Smooth muscle cell (in vitro differentiated cells): ENCODE data around the gene PPP1R9B. TPM values are rescaled to one million over a fixed set of nuclear protein-coding genes. Genes with fewer than 3 reads are reported as not detected.

Source experiments
- DNase-seq: peaks from one replicate; lab custom pipeline; 2025; ENCODE audit not compliant: unreplicated experiment; lab: John Stamatoyannopoulos, UW
- H2AFZ ChIP-seq: fragments of 200-600 bp; sonication (generic); 2 replicates; pipeline ENCODE4 v1.6.0; 2016; ENCODE audit warnings: antibody characterized with exemption, low read depth, mild to moderate bottlenecking
- H3F3A ChIP-seq: fragments of 200-600 bp; sonication (generic); 2 replicates; pipeline ENCODE4 v1.6.0; 2017; ENCODE audit warnings: antibody characterized with exemption, low read depth
- H3K27ac ChIP-seq: fragments of 200-600 bp; sonication (generic); 2 replicates; pipeline ENCODE4 v1.5.1; 2016; ENCODE audit warnings: low read depth, mild to moderate bottlenecking
- H3K27me3 ChIP-seq: fragments of 200-600 bp; sonication (generic); 2 replicates; pipeline ENCODE4 v1.6.1; 2016; ENCODE audit warnings: low read depth, mild to moderate bottlenecking
- H3K36me3 ChIP-seq: fragments of 200-600 bp; sonication (generic); 2 replicates; pipeline ENCODE4 v1.5.1; 2016; ENCODE audit warnings: low read depth
- H3K4me1 ChIP-seq: fragments of 200-600 bp; sonication (generic); 2 replicates; pipeline ENCODE4 v1.5.1; 2016; ENCODE audit warnings: low read depth
- H3K4me2 ChIP-seq: fragments of 200-600 bp; sonication (generic); 2 replicates; pipeline ENCODE4 v1.6.0; 2016; ENCODE audit warnings: mild to moderate bottlenecking
- H3K4me3 ChIP-seq: fragments of 200-600 bp; sonication (generic); 2 replicates; pipeline ENCODE4 v1.5.1; 2016; ENCODE audit warnings: mild to moderate bottlenecking
- H3K79me2 ChIP-seq: fragments of 200-600 bp; sonication (generic); 2 replicates; pipeline ENCODE4 v1.6.0; 2016; ENCODE audit warnings: low read depth, mild to moderate bottlenecking
- H3K9ac ChIP-seq: fragments of 200-600 bp; sonication (generic); 2 replicates; pipeline ENCODE4 v1.6.0; 2016; ENCODE audit warnings: low read depth
- H3K9me3 ChIP-seq: fragments of 200-600 bp; sonication (generic); replicated peaks from 2 replicates; pipeline ENCODE4 v1.5.1; 2016; ENCODE audit warnings: low read depth
- H4K20me1 ChIP-seq: fragments of 200-600 bp; sonication (generic); 2 replicates; pipeline ENCODE4 v1.6.0; 2016; ENCODE audit warnings: low read depth
- WGBS: methylation state at CpG from one replicate; pipeline ENCODE4 v1.1.7; 2016; ENCODE audit warnings: low lambda C conversion rate; 5-methylcytosine and 5-hydroxymethylcytosine counted together
- polyA plus RNA-seq: library from polyadenylated mRNA; unstranded; fragments of >200 nt; fragmentation: Nextera tagmentation; extraction: Ambion mirVana; gene quantifications from 2 replicates; pipeline ENCODE4 v1.2.1, GENCODE V29; 2016
- total RNA-seq: library from RNA; depleted of rRNA; stranded (reverse); fragments of >200 nt; gene quantifications from 2 replicates; pipeline ENCODE4 v1.2.3, GENCODE V29; 2014
- TF ChIP-seq, protein P1 (sequence below): fragments of 200-600 bp; sonication (generic); IDR thresholded peaks from 2 replicates; pipeline ENCODE4 v1.5.1; 2017; ENCODE audit warnings: borderline replicate concordance, mild to moderate bottlenecking, antibody characterized with exemption; ENCODE audit not compliant: insufficient read depth, poor library complexity, severe bottlenecking

The PPP1R9B gene
- total and polyA plus RNA-seq, 2 experiments from 2014 or later = 6.7 to 20.8 TPM

- TF ChIP-seq, protein P1, sequence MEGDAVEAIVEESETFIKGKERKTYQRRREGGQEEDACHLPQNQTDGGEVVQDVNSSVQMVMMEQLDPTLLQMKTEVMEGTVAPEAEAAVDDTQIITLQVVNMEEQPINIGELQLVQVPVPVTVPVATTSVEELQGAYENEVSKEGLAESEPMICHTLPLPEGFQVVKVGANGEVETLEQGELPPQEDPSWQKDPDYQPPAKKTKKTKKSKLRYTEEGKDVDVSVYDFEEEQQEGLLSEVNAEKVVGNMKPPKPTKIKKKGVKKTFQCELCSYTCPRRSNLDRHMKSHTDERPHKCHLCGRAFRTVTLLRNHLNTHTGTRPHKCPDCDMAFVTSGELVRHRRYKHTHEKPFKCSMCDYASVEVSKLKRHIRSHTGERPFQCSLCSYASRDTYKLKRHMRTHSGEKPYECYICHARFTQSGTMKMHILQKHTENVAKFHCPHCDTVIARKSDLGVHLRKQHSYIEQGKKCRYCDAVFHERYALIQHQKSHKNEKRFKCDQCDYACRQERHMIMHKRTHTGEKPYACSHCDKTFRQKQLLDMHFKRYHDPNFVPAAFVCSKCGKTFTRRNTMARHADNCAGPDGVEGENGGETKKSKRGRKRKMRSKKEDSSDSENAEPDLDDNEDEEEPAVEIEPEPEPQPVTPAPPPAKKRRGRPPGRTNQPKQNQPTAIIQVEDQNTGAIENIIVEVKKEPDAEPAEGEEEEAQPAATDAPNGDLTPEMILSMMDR = no peak
- H3K4me3 ChIP-seq = no peak overlapping the region
- no peaks in the 10 kb centered on the region for H3K27me3 ChIP-seq
- H3K4me2 ChIP-seq = no peak overlapping the region
- no peak overlapping the region for H3K9ac ChIP-seq
- no peaks in the 10 kb centered on the region for H3K36me3 ChIP-seq
- 95% methylated on average over 6 of the region's 6 CpGs for WGBS
- no peak overlapping the region for H2AFZ ChIP-seq
- no peak for DNase-seq
- H3F3A ChIP-seq = peaks cover 3% of the 10 kb centered on the region
- no peaks in the 10 kb centered on the region for H3K79me2 ChIP-seq
- no peaks in the 10 kb centered on the region for H3K9me3 ChIP-seq
- peaks cover 5% of the 10 kb centered on the region for H3K4me1 ChIP-seq
- H4K20me1 ChIP-seq = no peaks in the 10 kb centered on the region
- no peak overlapping the region for H3K27ac ChIP-seq
These were observed 60.4 kb downstream of the PPP1R9B start for GRCh38 chr17:50090071-50090470.

DNA sequence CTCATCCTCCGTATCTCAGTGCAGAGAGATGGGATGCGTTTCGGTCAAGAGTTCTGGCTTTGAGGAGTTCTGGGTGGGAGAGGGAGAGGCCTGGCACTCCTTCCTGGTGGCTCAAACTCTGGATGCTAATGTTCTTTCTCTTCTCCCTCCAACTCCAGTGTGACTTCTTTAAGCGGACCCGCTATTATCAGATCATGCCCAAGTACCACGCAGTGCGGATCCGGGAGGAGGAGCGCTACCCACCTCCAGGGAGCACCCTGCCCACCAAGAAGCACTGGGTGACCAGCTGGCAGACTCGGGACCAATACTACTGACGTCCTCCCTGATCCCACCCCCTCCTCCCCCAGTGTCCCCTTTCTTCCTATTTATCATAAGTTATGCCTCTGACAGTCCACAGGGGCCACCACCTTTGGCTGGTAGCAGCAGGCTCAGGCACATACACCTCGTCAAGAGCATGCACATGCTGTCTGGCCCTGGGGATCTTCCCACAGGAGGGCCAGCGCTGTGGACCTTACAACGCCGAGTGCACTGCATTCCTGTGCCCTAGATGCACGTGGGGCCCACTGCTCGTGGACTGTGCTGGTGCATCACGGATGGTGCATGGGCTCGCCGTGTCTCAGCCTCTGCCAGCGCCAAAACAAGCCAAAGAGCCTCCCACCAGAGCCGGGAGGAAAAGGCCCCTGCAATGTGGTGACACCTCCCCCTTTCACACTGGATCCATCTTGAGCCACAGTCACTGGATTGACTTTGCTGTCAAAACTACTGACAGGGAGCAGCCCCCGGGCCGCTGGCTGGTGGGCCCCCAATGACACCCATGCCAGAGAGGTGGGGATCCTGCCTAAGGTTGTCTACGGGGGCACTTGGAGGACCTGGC, 61.3 kb downstream of the PPP1R9B start:
- H3F3A ChIP-seq = peaks cover 3% of the 10 kb centered on the region
- no peaks in the 10 kb centered on the region for H3K36me3 ChIP-seq
- no peak overlapping the region for H3K4me3 ChIP-seq
- H3K79me2 ChIP-seq = no peaks in the 10 kb centered on the region
- H3K9ac ChIP-seq = no peak overlapping the region
- no peaks in the 10 kb centered on the region for H4K20me1 ChIP-seq
- H3K9me3 ChIP-seq = no peaks in the 10 kb centered on the region
- WGBS = 93% methylated on average over 25 of the region's 25 CpGs
- no peak overlapping the region for H3K27ac ChIP-seq
- no peak for DNase-seq
- no peaks in the 10 kb centered on the region for H3K27me3 ChIP-seq
- no peaks in the 10 kb centered on the region for H3K4me1 ChIP-seq
- TF ChIP-seq, protein P1 = no peak
- no peak overlapping the region for H3K4me2 ChIP-seq
- H2AFZ ChIP-seq = no peak overlapping the region

GRCh38 chr17:50087912-50088405, 62.5 kb downstream of the PPP1R9B start:
- Histone ChIP-seq H3K79me2 (no peaks in the 10 kb centered on the region), H3K27ac (no peak overlapping the region), H3K36me3 (no peaks in the 10 kb centered on the region), H3K4me1 (no peaks in the 10 kb centered on the region), H3K9ac (no peak overlapping the region), H3F3A (no peaks in the 10 kb centered on the region), H3K27me3 (no peaks in the 10 kb centered on the region), H3K4me2 (no peak overlapping the region), H2AFZ (no peak overlapping the region), H3K4me3 (no peak overlapping the region), H3K9me3 (no peaks in the 10 kb centered on the region), H4K20me1 (no peaks in the 10 kb centered on the region)
- no peak for DNase-seq
- TF ChIP-seq, protein P1 = no peak
- WGBS = 89% methylated on average over 19 of the region's 19 CpGs
